HL-60 (cell line): ENCODE measurements around the gene RBX1.

Experiments
- CTCF ChIP-seq: IDR thresholded peaks from one replicate; pipeline ENCODE4 v1.5.1; 2011; ENCODE audit warnings: low read length, control low read depth, inconsistent platforms; ENCODE audit not compliant: insufficient read depth
- POLR2AphosphoS5 ChIP-seq: IDR thresholded peaks from 2 replicates; pipeline ENCODE4 v1.6.1; 2012; ENCODE audit warnings: low read depth

DNA sequence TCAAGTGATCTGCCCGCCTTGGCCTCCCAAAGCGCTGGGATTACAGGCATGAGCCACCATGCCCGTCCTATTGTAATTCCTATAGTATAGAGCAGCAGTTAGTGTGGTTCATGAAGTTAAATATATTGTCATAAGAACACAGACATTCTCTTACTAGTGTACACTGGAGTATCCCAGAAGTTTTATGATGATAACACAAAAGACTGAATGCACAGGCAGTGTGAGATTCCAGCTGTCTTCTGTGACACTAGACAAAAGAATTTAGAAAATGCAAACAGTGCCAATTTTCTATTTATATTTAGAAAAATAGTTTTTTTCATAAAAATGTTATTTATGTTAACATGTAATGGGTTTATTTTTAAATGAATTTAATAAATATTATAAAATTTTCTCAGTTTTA lies 39.4 kb upstream of the RBX1 start:
- no peak for TF ChIP-seq CTCF
- TF ChIP-seq POLR2AphosphoS5 = no peak
